A673 (cell line): ENCODE results near the gene CTF1.

Experiments
- EZH2 ChIP-seq: fragments of 200-600 bp; sonication (generic); IDR thresholded peaks from 2 replicates; pipeline ENCODE4 v1.6.1; 2017; ENCODE audit warnings: borderline replicate concordance, low read depth, mild to moderate bottlenecking, mixed read lengths, antibody characterized with exemption, low read length; ENCODE audit not compliant: poor library complexity, severe bottlenecking
- TF ChIP-seq, protein P1 (sequence below): fragments of 300-800, 200-600 bp; sonication (generic); conservative IDR thresholded peaks from 2 replicates; pipeline ENCODE4 v1.5.1; 2017; ENCODE audit warnings: low read depth, mild to moderate bottlenecking, antibody characterized with exemption, low read length, moderate library complexity, mixed read lengths

DNA sequence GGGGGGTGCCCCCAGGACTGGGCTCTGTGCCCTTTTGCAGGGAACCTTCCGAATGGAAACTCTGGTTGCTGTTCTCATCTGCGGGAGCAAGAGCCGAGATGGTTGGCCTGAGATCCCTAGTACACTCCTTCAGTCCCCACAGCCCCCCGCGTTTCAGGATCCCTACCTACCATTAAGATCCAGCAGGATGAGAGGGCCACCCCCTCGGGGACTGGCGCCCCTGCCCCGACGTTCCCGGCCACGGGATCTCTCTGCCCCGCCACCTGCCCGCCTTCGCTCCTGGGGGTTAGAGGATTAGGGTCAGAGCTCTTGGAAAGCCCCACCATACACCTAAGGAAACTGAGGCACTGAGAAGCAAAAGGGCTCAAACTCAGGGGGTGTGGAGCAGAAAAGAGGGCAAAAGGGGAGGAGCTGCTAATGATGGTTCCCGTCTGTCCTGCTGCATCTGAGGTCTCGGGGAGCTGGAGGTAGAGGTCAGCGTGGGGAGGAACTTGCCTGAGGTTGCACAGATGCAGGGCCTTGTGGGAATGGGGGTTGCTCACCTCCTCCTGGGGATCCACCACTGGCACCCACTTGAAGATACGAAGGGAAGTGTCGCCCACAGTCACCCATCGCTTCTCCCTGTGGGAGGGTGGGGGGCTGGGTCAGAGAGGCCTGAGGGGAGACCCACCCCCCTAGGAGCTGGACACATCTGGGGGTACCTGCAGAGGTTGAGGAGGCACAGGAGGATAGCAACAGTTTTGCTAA, 3.6 kb upstream of the CTF1 start:
- TF ChIP-seq, protein P1, sequence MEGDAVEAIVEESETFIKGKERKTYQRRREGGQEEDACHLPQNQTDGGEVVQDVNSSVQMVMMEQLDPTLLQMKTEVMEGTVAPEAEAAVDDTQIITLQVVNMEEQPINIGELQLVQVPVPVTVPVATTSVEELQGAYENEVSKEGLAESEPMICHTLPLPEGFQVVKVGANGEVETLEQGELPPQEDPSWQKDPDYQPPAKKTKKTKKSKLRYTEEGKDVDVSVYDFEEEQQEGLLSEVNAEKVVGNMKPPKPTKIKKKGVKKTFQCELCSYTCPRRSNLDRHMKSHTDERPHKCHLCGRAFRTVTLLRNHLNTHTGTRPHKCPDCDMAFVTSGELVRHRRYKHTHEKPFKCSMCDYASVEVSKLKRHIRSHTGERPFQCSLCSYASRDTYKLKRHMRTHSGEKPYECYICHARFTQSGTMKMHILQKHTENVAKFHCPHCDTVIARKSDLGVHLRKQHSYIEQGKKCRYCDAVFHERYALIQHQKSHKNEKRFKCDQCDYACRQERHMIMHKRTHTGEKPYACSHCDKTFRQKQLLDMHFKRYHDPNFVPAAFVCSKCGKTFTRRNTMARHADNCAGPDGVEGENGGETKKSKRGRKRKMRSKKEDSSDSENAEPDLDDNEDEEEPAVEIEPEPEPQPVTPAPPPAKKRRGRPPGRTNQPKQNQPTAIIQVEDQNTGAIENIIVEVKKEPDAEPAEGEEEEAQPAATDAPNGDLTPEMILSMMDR = no peak
- TF ChIP-seq EZH2 = no peak
